Measurements from ENCODE around the gene PIK3C2G.

DNA sequence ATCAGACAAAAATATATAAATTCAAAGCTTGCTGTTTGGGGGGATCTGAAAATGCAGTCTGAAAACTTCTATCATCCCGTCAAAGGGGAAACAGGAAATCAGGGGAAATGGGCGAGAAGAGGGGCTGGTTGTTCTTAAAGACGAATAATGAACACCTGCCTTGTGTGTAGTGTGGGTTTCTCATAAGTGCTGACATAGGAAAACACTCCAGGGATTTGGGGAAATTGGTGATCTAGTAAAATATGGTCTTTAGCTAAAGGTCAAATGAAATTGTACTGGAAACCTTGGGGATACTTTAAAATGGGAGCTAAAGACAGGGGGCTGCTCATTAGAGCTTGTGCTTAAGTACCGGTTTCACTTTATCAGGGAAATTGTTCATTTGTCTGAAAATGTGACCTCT lies 39.6 kb upstream of the PIK3C2G start:
- TF ChIP-seq, protein P1, sequence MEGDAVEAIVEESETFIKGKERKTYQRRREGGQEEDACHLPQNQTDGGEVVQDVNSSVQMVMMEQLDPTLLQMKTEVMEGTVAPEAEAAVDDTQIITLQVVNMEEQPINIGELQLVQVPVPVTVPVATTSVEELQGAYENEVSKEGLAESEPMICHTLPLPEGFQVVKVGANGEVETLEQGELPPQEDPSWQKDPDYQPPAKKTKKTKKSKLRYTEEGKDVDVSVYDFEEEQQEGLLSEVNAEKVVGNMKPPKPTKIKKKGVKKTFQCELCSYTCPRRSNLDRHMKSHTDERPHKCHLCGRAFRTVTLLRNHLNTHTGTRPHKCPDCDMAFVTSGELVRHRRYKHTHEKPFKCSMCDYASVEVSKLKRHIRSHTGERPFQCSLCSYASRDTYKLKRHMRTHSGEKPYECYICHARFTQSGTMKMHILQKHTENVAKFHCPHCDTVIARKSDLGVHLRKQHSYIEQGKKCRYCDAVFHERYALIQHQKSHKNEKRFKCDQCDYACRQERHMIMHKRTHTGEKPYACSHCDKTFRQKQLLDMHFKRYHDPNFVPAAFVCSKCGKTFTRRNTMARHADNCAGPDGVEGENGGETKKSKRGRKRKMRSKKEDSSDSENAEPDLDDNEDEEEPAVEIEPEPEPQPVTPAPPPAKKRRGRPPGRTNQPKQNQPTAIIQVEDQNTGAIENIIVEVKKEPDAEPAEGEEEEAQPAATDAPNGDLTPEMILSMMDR (IDR thresholded peaks at IDR 0.05) = no peak
- TF ChIP-seq, protein P2, sequence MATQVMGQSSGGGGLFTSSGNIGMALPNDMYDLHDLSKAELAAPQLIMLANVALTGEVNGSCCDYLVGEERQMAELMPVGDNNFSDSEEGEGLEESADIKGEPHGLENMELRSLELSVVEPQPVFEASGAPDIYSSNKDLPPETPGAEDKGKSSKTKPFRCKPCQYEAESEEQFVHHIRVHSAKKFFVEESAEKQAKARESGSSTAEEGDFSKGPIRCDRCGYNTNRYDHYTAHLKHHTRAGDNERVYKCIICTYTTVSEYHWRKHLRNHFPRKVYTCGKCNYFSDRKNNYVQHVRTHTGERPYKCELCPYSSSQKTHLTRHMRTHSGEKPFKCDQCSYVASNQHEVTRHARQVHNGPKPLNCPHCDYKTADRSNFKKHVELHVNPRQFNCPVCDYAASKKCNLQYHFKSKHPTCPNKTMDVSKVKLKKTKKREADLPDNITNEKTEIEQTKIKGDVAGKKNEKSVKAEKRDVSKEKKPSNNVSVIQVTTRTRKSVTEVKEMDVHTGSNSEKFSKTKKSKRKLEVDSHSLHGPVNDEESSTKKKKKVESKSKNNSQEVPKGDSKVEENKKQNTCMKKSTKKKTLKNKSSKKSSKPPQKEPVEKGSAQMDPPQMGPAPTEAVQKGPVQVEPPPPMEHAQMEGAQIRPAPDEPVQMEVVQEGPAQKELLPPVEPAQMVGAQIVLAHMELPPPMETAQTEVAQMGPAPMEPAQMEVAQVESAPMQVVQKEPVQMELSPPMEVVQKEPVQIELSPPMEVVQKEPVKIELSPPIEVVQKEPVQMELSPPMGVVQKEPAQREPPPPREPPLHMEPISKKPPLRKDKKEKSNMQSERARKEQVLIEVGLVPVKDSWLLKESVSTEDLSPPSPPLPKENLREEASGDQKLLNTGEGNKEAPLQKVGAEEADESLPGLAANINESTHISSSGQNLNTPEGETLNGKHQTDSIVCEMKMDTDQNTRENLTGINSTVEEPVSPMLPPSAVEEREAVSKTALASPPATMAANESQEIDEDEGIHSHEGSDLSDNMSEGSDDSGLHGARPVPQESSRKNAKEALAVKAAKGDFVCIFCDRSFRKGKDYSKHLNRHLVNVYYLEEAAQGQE (IDR thresholded peaks at IDR 0.05; ENCODE audit: insufficient read depth in 1 of 2, low read depth in 2 of 2, low read length in 1 of 2) = no peak
